Effector memory CD4-positive, alpha-beta T cell (primary cell): ENCODE measurements around the gene CDKL5.

Source experiments
- DNase-seq, 3 donors: peaks; one replicate each; pipeline ENCODE4 v3.0.0-alpha.2; 2020
- H3K27ac ChIP-seq: 2 replicates; pipeline ENCODE4 v1.7.0; 2013; ENCODE audit warnings: mild to moderate bottlenecking, low read length, moderate library complexity; ENCODE audit not compliant: insufficient read depth, poor library complexity, severe bottlenecking
- H3K27me3 ChIP-seq: replicated peaks from 2 replicates; pipeline ENCODE4 v1.7.0; 2013; ENCODE audit warnings: mild to moderate bottlenecking, low read length; ENCODE audit not compliant: insufficient read depth, control insufficient read depth, poor library complexity, severe bottlenecking
- H3K36me3 ChIP-seq: 2 replicates; pipeline ENCODE4 v1.7.0; 2013; ENCODE audit warnings: mild to moderate bottlenecking, low read length, moderate library complexity; ENCODE audit not compliant: control insufficient read depth, insufficient read depth
- H3K4me1 ChIP-seq: 2 replicates; pipeline ENCODE4 v1.7.0; 2013; ENCODE audit warnings: low read length, mild to moderate bottlenecking; ENCODE audit not compliant: control insufficient read depth, insufficient read depth, poor library complexity, severe bottlenecking
- H3K4me3 ChIP-seq: 2 replicates; pipeline ENCODE4 v1.7.0; 2013; ENCODE audit warnings: low read length, low read depth, mild to moderate bottlenecking; ENCODE audit not compliant: insufficient read depth, poor library complexity, severe bottlenecking
- H3K9me3 ChIP-seq: 2 replicates; pipeline ENCODE4 v1.7.0; 2013; ENCODE audit warnings: mild to moderate bottlenecking, low read length, moderate library complexity; ENCODE audit not compliant: control insufficient read depth

CDKL5 gene

DNA sequence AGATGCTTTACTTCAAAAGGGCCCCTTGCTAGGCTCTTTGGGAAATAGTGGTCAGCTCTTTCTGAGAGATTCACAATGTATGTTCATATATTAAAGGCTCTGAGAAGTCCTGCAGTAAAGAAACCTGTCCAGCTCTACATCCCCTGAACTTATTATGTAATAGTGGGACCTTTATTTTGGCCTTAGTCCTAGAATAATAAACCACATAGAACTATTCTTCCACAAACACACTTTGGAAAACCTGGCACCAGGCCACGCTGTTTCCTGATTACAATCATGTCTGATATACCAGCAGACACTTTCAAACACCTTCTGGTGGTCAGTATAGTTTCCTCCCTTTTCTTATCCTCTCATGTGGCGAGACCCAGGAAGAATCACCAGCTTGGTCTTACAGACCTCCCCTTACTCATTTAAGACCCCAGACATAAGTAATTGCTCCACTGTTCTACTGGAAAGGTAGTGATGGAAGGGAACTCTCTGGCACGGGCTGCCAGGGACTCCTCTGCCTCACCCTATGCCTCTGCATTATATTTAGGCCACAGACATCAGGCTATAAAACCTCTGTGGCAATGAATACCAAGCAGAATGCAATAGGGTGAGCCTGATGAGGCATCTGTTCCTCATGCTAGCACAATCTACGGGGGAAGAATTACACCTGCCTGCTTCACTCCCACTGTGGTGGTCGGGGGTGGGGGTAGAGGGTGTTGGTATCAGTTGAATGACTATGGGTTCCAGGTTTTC, 276.4 kb downstream of the CDKL5 start:
- Histone ChIP-seq H3K27me3 (no peaks in the 10 kb centered on the region), H3K9me3 (no peaks in the 10 kb centered on the region), H3K4me3 (no peak overlapping the region), H3K36me3 (no peaks in the 10 kb centered on the region), H3K4me1 (no peaks in the 10 kb centered on the region), H3K27ac (no peak overlapping the region)
- DNase-seq = no peak

DNA sequence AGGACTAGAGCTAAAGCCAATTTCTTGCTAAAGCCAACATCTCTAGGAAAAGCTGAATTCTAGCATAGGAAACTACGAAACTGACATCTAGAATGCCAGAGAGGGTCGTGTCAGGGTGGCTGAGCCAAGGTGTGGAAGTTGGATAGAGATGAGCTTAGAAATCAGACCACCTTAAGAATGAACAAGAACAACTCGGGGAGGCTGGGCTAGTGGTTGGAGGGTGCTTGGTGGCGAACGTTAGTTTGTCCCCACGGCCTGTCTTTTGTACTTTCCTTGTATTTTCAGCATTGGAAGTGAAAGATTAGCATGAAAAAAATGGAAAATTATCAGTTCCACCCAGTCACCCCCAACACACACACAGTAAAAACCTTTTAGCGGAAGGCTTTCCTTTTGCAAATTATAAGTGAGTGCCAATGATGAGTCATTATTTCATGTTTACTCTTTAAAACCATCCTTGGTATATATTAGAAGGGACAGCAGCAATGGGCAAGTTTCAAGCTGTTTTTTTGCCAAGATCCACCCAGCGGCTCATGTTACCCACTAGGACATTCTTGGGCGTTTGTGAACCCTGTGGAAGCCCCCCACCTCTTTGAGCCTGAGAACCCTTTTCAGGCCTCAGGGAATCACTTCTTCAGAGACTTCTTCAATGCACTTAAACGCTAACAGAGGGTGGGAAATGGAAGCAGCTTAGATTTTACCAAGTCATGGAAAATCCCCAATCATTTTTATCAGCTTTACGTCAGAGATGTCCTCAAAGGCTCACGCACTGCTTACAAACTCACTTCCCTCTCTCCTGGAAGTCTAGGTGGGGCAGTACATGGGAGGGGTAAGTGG, 277.2 kb downstream of the CDKL5 start:
- Histone ChIP-seq H3K4me1 (no peaks in the 10 kb centered on the region), H3K27me3 (no peaks in the 10 kb centered on the region), H3K4me3 (no peak overlapping the region), H3K27ac (no peak overlapping the region), H3K9me3 (no peaks in the 10 kb centered on the region), H3K36me3 (no peaks in the 10 kb centered on the region)
- no peak for DNase-seq
